Measurements from ENCODE around the gene CRB3. TPM values are rescaled to one million over a fixed set of nuclear protein-coding genes. Genes with fewer than 3 reads are reported as not detected.
"Not testable (repeated sequence)": the region's sequence is repeated elsewhere in the genome, so short reads cannot be mapped to it uniquely, and the experiment has no call there.

The CRB3 gene
- polyA plus RNA-seq, 4 donors: 30.9 to 43.0 (median 31.3) TPM

DNA sequence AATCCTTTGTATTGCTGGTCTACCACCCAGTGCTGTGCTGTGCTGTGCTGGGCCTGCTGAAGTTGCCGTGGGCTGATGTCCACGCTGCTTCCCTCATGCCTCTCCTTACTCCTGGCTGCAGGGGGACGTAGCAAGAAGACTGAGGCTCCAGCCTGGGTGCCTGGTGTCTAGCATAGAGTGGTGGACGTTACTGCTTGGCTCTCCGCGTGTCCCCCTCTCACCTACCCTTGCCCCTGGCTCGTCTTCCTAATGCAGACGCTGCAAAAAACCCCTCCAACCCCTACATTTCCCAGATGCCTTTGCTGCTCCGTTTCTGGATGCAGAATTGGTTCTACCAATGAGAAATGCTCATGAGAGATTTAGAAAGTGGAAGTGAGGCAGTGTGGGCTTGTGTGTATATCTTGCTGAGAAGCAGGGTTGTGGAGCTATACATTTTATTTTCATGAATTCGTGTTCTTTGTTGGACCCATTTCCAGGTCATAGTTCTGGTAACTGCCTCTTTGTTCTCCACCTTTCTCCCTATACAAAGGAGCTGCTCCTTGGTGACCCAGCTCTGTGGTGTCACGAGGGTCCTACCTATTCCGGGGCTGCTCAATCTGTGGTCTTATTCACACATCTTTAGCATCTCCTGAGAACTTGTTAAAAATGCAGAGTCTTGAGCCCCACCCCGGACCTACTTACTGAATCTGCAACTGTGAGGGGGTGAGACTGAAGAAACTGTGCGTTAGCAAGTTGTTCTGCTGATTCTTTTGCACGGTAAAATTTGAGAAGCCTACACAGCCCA lies 25.4 kb downstream of the CRB3 start:
- no peak for DNase-seq (ENCODE audit: low read depth in 4 of 4, low spot score in 3 of 4)

DNA sequence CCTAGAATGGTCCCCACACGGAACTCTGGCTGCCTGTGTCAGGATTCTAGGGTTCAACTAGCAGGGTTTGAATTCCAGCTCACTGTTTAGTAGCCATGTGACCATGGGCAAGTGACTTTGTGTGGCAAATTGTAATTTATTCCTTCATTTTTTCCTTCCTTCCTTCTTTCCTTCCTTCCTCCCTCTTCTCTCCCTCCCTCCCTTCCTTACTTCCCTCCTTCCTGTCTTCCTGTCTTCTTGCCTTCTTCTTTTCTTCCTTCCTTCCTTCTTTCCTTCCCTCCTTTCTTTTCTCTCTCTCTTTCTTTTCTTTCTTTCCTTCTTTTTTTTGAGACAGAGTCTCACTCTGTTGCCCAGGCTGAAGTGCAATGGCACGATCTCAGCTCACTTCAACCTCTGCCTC lies 26.1 kb downstream of the CRB3 start:
- DNase-seq (ENCODE audit: low read depth in 4 of 4, low spot score in 3 of 4): no peak

DNA sequence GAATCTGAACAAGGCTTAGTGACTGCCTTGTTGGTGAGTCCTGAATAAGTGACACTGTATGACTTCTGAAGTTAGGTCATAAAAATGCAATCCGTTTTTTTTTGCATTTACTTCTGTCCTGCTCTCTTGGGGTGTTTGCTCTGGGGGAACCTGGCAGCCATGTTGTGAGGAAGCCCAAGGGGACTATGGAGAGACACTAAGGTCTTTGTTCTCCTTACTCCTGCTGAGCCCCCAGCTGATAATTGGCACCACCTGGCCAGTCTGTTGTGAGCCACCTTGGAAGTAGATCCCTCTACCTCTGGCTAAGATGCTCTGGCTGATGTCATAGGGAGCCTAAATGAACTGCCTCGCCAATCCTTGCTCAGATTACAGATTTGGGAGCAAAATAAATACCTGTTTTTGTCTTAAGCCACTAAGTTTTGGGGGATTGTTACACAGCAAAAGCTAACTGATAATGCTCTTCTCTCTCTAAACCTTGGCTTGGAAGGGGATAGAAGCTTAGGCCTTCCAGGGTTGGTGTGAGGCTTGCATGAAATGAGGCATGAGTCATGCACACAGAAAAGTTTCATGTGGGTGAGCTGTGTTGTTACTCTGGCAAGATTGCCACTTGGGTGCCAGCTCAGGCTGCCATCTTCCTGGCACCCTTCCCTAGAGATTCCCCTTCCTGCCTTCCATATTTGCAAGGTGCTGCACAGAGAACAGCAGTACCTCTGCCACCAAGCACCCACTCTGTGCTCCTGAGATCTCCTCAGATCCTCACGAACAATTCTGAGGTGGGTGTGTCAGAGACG lies 27.9 kb downstream of the CRB3 start:
- DNase-seq (ENCODE audit: low read depth in 4 of 4, low spot score in 3 of 4): no peak

DNA sequence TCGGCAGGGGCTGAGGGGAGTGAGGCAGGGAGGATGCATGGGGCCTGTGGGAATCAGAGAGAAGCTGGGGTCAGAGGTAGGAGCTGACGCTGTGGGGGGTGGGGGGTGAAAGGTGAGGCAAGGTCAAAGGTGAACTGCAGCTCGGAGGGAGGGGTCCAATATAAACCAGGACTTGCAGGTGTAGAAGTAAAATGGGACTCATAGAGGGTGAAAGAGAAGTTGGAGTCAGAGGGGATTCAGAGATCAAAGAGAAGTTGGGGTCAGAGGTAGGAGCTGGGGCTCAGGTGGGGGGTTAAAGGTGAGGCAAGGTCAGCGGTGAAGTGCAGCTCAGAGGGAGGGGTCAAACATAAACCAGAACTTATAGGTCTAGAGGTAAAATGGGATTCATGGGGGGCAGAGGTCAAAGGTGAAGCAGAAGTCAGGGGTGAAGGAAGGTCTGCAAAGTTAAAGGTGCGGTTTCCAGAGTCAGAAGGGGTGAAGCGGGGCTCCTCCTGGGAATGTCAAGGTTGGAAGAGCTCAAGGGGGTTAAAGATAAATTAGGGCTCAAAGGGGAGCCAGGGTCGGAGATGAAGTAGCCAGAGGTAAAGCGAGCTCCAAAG lies 30.5 kb downstream of the CRB3 start:
- DNase-seq (ENCODE audit: low read depth in 4 of 4, low spot score in 3 of 4): no peak

DNA sequence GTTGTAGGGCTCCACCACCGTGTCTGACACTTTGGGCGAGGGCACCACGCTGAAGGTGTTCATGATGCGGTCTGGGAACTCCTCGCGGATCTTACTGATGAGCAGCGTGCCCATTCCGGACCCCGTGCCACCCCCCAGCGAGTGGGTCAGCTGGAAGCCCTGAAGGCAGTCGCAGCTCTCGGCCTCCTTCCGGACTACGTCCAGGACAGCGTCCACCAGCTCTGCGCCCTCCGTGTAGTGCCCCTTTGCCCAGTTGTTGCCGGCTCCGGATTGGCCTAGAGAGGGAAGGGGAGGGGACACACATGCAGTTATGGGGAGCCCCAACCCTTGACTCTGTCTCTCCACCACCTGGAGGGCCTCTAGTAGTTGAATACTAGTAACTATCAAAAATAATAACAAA lies 31.9 kb downstream of the CRB3 start:
- DNase-seq (ENCODE audit: low read depth in 4 of 4, low spot score in 3 of 4): no peak

DNA sequence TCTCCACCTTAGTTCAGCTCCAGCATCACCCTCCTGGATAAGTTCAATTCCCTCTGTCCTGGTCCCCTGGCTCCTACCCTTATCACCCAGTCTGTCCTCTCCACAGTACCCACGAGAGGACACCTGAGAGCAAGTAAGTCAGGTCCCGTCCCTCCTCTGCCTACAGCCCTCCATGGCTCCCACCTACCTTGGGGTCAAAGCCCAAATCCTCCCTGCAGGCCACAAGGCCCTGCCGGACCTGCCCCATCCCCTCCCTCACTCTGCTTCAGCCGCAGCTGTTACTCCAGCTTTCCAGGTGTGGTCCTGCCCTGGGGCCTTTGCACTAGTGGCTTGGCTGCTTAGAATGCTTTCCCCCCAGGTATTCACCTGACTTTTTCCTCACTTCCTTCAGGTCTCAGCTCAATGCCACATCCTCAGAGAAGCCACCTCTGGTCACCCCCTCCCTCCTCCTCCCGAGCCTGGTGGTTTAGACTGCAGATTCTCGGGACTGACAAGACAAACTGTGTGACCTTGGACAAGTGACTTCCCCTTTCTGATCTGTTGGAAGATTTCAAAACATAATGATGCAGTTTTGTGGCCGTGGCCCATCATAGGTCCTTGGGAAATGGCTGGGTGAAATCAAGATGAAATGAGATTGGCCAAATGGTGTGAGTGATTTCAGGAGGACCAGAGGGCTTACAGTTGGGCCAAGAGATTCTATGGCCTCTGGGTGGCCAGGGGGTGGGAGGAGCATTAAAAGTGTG lies 34.4 kb downstream of the CRB3 start:
- no peak for DNase-seq (ENCODE audit: low read depth in 4 of 4, low spot score in 3 of 4)

DNA sequence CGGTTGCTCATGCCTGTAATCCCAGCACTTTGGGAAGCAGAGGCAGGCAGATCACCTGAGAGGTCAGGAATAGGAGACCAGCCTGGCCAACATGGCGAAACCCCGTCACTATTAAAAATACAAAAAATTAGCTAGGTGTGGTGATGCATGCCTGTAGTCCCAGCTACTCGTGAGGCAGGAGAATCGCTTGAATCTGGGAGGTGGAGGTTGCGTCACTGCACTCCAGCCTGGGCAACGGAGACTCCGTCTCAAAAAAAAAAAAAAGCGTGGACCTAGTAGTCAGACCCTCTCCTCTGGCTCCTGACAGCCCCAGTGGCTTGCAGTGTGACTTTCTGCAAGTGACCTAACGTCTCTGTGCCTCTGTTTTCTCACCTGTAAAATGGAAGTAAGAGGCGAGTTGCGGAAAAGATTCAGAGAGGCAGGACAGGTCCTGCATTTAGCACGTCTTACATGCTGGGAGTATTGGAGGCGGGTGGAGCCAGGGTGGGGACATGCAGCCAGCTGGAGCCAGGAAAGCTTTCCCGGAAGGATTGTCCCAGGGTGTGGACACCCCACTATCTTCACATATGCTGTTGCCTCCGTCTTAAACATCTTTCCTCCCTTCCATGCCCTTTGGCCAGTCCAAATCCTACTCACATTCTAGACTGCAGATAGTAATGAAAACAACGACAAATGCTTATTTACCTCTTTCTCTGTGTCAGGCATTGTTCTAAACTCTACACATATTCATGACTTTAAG lies 35.1 kb downstream of the CRB3 start:
- no peak for DNase-seq (ENCODE audit: low read depth in 4 of 4, low spot score in 3 of 4)

DNA sequence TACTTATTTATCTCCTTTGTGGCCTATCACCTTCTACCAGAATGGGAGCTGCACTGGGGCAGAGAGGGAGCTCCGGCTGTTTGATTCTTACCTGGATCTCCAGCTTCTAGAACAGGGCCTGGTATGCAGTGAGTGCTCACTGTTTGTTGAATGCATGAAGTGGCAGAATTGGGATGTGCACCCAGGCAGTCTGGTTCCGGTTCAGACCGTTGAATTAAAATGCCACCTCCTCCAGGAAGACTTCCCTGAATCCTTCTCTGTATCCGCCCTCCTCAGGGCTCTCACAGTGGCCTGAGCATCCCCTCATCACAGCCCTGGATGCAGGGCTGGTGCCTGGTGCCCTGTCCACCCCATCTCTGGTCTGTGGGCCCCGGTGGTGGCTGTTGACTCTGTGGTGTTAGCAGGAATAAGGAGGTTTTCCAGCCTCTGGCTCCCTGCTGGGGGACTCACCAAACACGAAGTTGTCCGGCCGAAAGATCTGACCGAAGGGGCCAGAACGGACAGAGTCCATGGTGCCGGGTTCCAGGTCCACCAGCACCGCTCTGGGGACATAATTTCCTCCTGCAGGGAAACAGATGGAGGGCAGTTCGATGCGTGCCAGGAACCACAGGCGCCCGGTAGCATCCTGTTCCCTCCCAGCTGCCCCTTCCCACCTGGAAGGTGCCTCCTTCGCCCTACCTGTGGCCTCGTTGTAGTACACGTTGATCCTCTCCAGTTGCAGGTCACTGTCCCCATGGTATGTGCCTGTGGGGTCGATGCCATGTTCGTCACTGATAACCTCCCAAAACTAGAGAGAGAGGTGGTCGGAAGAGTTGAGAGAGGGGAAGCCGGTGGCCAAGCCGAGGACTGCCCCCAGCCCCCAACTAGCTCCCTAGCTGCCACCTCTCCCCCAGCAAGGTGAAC lies 37.0 kb downstream of the CRB3 start:
- no peak for DNase-seq (ENCODE audit: low read depth in 4 of 4, low spot score in 3 of 4)

GRCh38 chr19:6501740-6502648 lies 37.9 kb downstream of the CRB3 start, which contains the start of gene TUBB4A:
Gene TUBB4A (minus strand): TSS chr19:6502309. CDS start chr19:6502212, 97 bp downstream.
- no peak for DNase-seq (ENCODE audit: low read depth in 4 of 4, low spot score in 3 of 4)

- DNase-seq (ENCODE audit: low read depth in 4 of 4, low spot score in 3 of 4): no peak
Measured at GRCh38 chr19:6503407-6504201, 39.5 kb downstream of the CRB3 start.

- DNase-seq (ENCODE audit: low read depth in 4 of 4, low spot score in 3 of 4): not testable (repeated sequence)
Measured at GRCh38 chr19:6508028-6508771, 44.1 kb downstream of the CRB3 start.

DNA sequence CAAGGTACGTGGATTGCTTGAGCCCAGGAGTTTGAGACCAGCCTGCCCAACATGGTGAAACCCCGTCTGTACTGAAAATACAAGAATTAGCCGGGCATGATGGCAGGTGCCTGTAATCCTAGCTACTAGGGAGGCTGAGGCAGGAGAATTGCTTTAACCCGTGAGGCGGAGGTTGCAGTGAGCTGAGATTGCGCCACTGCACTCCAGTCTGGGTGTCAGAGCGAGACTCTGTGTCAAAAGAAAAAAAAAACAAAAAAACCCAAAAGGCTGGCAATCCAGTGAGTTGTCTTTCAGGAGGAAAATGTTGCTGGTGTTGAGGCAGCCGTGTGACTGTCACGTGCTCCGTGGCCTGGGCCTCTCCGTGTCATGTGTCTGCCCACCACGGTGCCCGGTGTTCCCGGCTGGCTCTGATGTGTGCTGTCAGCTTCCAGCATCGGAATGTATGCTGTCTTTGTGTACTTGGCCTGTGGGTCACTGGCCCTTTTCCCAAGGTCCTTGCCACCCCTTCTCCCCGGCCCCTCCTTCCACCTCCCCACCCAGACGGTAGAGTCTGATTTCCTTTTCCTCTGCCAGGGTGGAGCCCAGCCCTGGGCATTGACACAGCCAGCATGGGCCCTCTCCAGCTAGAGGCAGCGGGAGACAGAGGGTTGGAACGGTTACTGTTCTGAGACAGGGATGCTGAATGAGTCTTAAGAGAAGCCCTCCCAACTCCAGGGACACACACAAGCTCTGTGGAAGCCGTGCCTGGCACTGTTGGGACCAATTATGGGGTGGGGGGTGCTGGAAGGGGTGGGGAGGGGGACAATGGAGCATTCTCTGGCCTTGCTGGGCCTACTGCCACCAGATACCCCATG lies 45.3 kb downstream of the CRB3 start:
- no peak for DNase-seq (ENCODE audit: low read depth in 4 of 4, low spot score in 3 of 4)

- no peak for DNase-seq (ENCODE audit: low read depth in 4 of 4, low spot score in 3 of 4)
Measured at GRCh38 chr19:6510618-6511017, 46.5 kb downstream of the CRB3 start.

DNA sequence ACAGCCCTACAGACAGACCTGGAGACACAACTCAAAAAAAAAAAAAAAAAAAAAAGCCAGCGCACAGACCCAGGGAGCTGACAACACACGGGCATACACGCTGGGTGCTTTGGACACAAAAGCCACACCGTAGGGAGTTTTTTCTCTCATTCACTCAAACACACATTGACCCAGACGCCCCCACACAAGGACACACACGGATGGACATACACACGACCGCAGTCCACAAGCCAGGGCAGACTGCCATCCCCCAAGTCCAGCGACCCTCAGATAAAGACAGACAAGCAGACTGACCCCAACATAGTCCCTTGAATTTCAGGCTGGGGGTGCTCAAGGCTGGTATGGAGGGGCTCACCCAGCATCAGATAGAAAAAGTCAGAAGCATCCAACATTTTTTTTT lies 50.0 kb downstream of the CRB3 start:
- no peak for DNase-seq (ENCODE audit: low read depth in 4 of 4, low spot score in 3 of 4)

DNA sequence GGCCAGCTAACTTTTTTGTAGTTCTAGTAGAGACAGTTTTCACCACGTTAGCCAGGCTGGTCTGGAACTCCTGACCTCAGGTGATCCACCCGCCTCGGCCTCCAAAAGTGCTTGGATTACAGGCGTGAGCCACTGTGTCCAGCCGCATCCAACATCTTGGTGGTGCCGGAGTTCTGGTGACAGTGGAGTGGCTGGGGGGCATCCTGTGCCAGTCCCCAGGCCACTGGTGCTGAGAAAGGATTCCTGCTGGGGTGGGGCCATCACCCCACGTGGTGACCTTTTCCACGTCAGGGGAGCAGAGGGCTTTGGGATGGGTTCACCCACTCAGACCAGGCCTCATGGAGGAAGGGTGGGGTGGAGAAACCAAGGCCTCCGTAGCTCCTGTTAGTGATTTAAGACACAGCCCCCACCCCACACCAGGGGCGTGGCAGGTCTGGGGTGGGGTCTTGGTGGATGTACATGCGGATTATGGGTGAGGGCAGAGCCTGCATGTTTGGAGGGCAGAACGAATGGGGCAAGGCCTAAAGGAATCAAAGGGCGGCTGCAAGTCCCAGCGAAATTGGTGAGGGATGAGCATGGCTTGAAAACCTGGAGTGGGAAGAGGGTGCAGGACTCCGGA lies 51.0 kb downstream of the CRB3 start:
- DNase-seq (ENCODE audit: low read depth in 4 of 4, low spot score in 3 of 4): no peak
